Heart left ventricle (tissue), 13 donors: ENCODE measurements around the gene SIAH2.

ENCODE experiments used
- POLR2A ChIP-seq, 2 donors: fragments of 450-650 bp; IDR thresholded peaks; one replicate each; pipeline ENCODE4 v1.6.1; 2017; ENCODE audit warnings: antibody characterized with exemption in 2 of 2, mild to moderate bottlenecking in 2 of 2, moderate library complexity in 2 of 2
- TF ChIP-seq, protein P1 (sequence below), 12 donors: fragments of 200-600 bp; sonication (generic) in 4 of 12; IDR thresholded peaks; one replicate each; pipeline versions ENCODE4 v1.5.0 to v1.8.0; 2018 to 2022; ENCODE audit warnings: antibody characterized with exemption in 12 of 12, mild to moderate bottlenecking in 5 of 12
- donor health status: ischemic (EF 13 %, LVEDD 7.1; RV severe dilation, severe dysfunction).
- donor health status: DM: no; HTN: yes; CAD: no.
- donor health status: DM: no; HTN: no; CAD: no.
- donor health status: ischemic (EF 25% LVEDD 6.9; RV normal size, moderate dysfunction).
- donor health status: ischemic (EF 25% LVEDD 5.7; RV mildly dilated, moderate dysfunction).
- donor health status: ischemic (EF 35%, LVEDD 5.7; RV mildly dilated, moderate dysfunction).
- donor health status: nonischemic (EF 11% LVEDD 7.7; RV severe dilation, severe dysfunction).
- donor health status: DM: yes; HTN: yes; CAD: no.
- donor health status: PGD.
- donor health status: ischemic (EF 29% LVEDD 5.4; RV normal size, mild dysfunction).
- donor health status: nonischemic (EF 23%, LVEDD 6.1; RV moderate dilation, normal function).

DNA sequence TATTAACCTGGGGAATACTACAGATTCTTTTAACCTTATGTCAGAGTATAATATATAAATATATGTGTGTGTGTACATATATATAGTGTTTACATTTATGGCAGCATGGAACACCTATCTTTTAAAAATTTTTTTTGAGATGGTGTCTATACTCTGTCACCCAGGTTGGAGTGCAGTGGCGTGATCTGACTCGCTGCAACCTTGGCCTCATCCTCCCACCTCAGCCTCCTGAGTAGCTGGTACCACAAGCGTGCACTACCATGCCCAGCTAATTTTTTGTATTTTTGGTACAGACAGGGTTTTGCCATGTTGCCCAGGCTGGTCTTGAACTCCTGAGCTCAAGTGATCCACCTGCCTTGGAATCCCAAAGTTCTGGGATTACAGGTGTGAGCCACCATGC lies 40.7 kb downstream of the SIAH2 start:
- TF ChIP-seq, protein P1, sequence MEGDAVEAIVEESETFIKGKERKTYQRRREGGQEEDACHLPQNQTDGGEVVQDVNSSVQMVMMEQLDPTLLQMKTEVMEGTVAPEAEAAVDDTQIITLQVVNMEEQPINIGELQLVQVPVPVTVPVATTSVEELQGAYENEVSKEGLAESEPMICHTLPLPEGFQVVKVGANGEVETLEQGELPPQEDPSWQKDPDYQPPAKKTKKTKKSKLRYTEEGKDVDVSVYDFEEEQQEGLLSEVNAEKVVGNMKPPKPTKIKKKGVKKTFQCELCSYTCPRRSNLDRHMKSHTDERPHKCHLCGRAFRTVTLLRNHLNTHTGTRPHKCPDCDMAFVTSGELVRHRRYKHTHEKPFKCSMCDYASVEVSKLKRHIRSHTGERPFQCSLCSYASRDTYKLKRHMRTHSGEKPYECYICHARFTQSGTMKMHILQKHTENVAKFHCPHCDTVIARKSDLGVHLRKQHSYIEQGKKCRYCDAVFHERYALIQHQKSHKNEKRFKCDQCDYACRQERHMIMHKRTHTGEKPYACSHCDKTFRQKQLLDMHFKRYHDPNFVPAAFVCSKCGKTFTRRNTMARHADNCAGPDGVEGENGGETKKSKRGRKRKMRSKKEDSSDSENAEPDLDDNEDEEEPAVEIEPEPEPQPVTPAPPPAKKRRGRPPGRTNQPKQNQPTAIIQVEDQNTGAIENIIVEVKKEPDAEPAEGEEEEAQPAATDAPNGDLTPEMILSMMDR (IDR thresholded peaks at IDR 0.05): no peak
- TF ChIP-seq POLR2A (IDR thresholded peaks at IDR 0.05): no peak
